ENCODE data around the gene ERMAP. TPM values are rescaled to one million over a fixed set of nuclear protein-coding genes. Genes with fewer than 3 reads are reported as not detected.
A peak's percentile ranks its signal among the peaks of the same experiment; 100 is the strongest.

ERMAP gene
- total RNA-seq, 4 donors from 2014 or later = 4.1 to 14.2 (median 8.3) TPM

DNA sequence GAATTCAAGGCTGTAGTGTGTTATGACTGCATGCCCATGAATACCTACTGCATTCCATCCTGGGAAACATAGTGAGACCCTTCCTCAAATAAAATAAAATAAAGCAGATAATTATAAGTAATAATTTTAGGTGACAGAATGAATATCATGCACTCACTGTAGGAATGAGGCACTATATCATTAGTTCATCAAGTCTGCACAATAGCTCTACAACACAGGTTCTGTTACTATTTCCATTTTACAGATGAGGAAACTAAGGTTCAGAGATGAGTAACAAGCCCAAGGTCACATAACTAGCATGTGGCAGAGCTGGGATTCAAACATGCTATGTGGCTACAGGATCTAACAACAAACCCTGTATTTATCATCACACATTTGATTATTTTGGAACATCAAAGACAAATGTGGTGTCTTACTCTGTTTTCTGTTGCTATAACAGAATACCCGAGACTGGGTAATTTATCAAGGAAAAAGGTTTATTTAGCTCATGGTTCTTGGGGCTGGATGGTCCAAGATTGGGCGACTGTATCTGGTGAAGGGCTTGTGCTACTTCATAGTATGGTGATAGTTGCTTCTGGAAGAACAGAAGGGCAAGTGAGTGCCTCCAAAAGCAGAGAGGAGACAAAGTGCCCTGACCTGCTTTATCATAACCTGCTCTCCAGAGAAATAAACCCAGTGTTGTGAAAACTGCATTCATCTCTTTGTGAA, 24.7 kb downstream of the ERMAP start:
- 93 to 98% methylated on average over 2 of the region's 2 CpGs for WGBS, 2 donors
- no peak overlapping the region for H3K4me3 ChIP-seq
- H3K27ac ChIP-seq = no peak overlapping the region
- peaks cover 0 to 25% (median 2%) of the 10 kb centered on the region in 4 donors for H3K4me1 ChIP-seq
- H3K27me3 ChIP-seq = no peaks in the 10 kb centered on the region
- H3K9me3 ChIP-seq = no peaks in the 10 kb centered on the region
- H3K36me3 ChIP-seq = peaks cover 0 to 52% (median 0%) of the 10 kb centered on the region in 3 donors
- DNase-seq (ENCODE audit: low spot score in 2 of 2) = no peak
- TF ChIP-seq CTCF (IDR thresholded peaks at IDR 0.05) (no peak), EP300 (IDR thresholded peaks at IDR 0.05) (no peak), POLR2A (IDR thresholded peaks at IDR 0.05) (no peak)

- peaks cover 0 to 49% (median 10%) of the 10 kb centered on the region in 4 donors for H3K4me1 ChIP-seq
- peak overlapping the region in 2 of 4 donors; percentile 6 to 65 for H3K27ac ChIP-seq
- 62 to 73% methylated on average over 4 of the region's 4 CpGs for WGBS, 2 donors
- H3K27me3 ChIP-seq = no peaks in the 10 kb centered on the region
- H3K36me3 ChIP-seq = peaks cover 0 to 39% (median 0%) of the 10 kb centered on the region in 3 donors
- TF ChIP-seq EP300 (IDR thresholded peaks at IDR 0.05) (no peak), CTCF (IDR thresholded peaks at IDR 0.05) (no peak), POLR2A (IDR thresholded peaks at IDR 0.05) (no peak)
- no peaks in the 10 kb centered on the region for H3K9me3 ChIP-seq
- no peak overlapping the region for H3K4me3 ChIP-seq
- no peak for DNase-seq (ENCODE audit: low spot score in 2 of 2)
These were observed 27.7 kb downstream of the ERMAP start for GRCh38 chr1:42844592-42845140.

DNA sequence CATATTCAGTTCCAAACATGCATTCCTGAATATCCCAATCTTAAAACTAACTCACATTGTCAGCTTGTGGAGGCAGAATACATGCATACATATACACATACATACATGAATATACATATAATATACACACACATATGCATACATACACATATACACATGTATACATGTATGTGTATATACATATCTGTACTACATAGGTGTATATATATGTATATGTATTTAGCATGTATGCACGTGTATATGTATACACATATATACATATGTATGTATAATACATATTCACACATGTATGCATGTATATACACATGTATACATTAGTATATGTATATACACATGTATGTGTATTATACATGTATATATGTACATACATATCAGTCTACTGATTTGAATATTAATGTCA, 28.3 kb downstream of the ERMAP start:
- peaks cover 0 to 39% (median 0%) of the 10 kb centered on the region in 3 donors for H3K36me3 ChIP-seq
- 67 to 81% methylated on average over 1 of the region's 1 CpG for WGBS, 2 donors
- peaks cover 0 to 53% (median 10%) of the 10 kb centered on the region in 4 donors for H3K4me1 ChIP-seq
- H3K4me3 ChIP-seq = no peak overlapping the region
- no peak for TF ChIP-seq POLR2A (IDR thresholded peaks at IDR 0.05)
- TF ChIP-seq CTCF (IDR thresholded peaks at IDR 0.05) = no peak
- no peak for TF ChIP-seq EP300 (IDR thresholded peaks at IDR 0.05)
- no peaks in the 10 kb centered on the region for H3K9me3 ChIP-seq
- H3K27ac ChIP-seq = peak overlapping the region in 1 of 4 donors; percentile 65
- DNase-seq (ENCODE audit: low spot score in 2 of 2) = no peak
- no peaks in the 10 kb centered on the region for H3K27me3 ChIP-seq

DNA sequence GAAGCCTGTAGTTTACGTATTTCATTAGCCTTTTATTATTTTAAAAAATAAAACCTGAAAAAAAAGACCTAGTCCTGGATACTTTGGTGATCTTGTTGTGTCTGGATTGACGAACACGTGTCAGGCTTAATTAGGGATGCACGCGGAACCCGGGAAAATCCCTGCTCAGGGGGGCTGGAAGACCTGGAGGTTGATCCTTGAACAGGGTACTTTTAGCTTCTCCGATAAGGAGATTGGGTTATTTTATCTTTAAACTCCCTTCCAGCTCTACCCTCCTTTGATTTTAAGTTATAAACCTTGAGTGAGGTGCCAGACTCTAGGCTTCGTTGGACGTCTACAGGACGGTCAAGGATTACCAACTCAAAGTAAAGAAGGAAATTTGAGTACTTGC, 28.9 kb downstream of the ERMAP start:
- Histone ChIP-seq H3K27me3 (no peaks in the 10 kb centered on the region), H3K27ac (peak overlapping the region in 2 of 4 donors; percentile 45 to 95), H3K4me1 (peaks cover 0 to 53% (median 10%) of the 10 kb centered on the region in 4 donors), H3K4me3 (peak overlapping the region; percentile 45 to 97 (median 80)), H3K9me3 (no peaks in the 10 kb centered on the region), H3K36me3 (peaks cover 0 to 46% (median 0%) of the 10 kb centered on the region in 3 donors)
- 10 to 11% methylated on average over 10 of the region's 10 CpGs for WGBS, 2 donors
- TF ChIP-seq POLR2A (IDR thresholded peaks at IDR 0.05) = no peak
- no peak for TF ChIP-seq CTCF (IDR thresholded peaks at IDR 0.05)
- no peak for TF ChIP-seq EP300 (IDR thresholded peaks at IDR 0.05)
- DNase-seq (ENCODE audit: low spot score in 2 of 2) = no peak

Data from tibial nerve (tissue), 4 donors.